Measurements from ENCODE around the gene RBM7. TPM values are rescaled to one million over a fixed set of nuclear protein-coding genes. Genes with fewer than 3 reads are reported as not detected.

The RBM7 gene
- total and polyA plus RNA-seq, 4 donors = 19.9 to 37.9 (median 29.7) TPM

GRCh38 chr11:114448749-114449482 lies 48.5 kb downstream of the RBM7 start:
- ATAC-seq (ENCODE audit: low FRiP score) = no peak

GRCh38 chr11:114449845-114450244 lies 49.4 kb downstream of the RBM7 start:
- no peak for ATAC-seq (ENCODE audit: low FRiP score)
- no peaks in the 10 kb centered on the region for H3K4me1 ChIP-seq (ENCODE audit: control insufficient read depth in 1 of 2, insufficient read depth in 2 of 2, low read length in 2 of 2)
- no peak for DNase-seq
- H3K9me3 ChIP-seq (ENCODE audit: control insufficient read depth, low read length) = no peaks in the 10 kb centered on the region
- no peak overlapping the region for H3K27ac ChIP-seq (ENCODE audit: low read depth in 1 of 2, low read length in 2 of 2)
- H3K4me3 ChIP-seq (ENCODE audit: low read length in 2 of 2) = no peak overlapping the region
- 85 to 90% methylated on average over 6 of the region's 6 CpGs for WGBS, 2 donors
- peaks cover 0 to 7% of the 10 kb centered on the region in 2 donors for H3K36me3 ChIP-seq (ENCODE audit: control insufficient read depth in 1 of 2, insufficient read depth in 2 of 2, low read length in 1 of 2)
- no peaks in the 10 kb centered on the region for H3K27me3 ChIP-seq (ENCODE audit: control insufficient read depth in 1 of 2, insufficient read depth in 2 of 2, low read length in 1 of 2)
- intact Hi-C loops (cut with DNase I) = loop anchor here in 1 of 2 donors (10.0 kb wide), 1 partner anchor 105 kb away; no protein-coding TSS in a partner anchor

More at GRCh38 chr11:114448749-114449482, 48.5 kb downstream of the RBM7 start:
- H3K27me3 ChIP-seq (ENCODE audit: control insufficient read depth in 1 of 2, insufficient read depth in 2 of 2, low read length in 1 of 2) = no peaks in the 10 kb centered on the region
- DNase-seq = no peak
- no peak overlapping the region for H3K27ac ChIP-seq (ENCODE audit: low read depth in 1 of 2, low read length in 2 of 2)
- intact Hi-C loops (cut with DNase I) = loop anchor here in 1 of 2 donors (10.0 kb wide), 1 partner anchor 104 kb away; no protein-coding TSS in a partner anchor
- peaks cover 0 to 7% of the 10 kb centered on the region in 2 donors for H3K36me3 ChIP-seq (ENCODE audit: control insufficient read depth in 1 of 2, insufficient read depth in 2 of 2, low read length in 1 of 2)
- H3K4me3 ChIP-seq (ENCODE audit: low read length in 2 of 2) = no peak overlapping the region
- 61 to 80% methylated on average over 2 of the region's 2 CpGs for WGBS, 2 donors
- H3K9me3 ChIP-seq (ENCODE audit: control insufficient read depth, low read length) = no peaks in the 10 kb centered on the region
- H3K4me1 ChIP-seq (ENCODE audit: control insufficient read depth in 1 of 2, insufficient read depth in 2 of 2, low read length in 2 of 2) = no peaks in the 10 kb centered on the region

GRCh38 chr11:114452399-114452798 lies 51.9 kb downstream of the RBM7 start:
- no peak for ATAC-seq (ENCODE audit: low FRiP score)
- H3K36me3 ChIP-seq (ENCODE audit: control insufficient read depth in 1 of 2, insufficient read depth in 2 of 2, low read length in 1 of 2) = peaks cover 0 to 7% of the 10 kb centered on the region in 2 donors

More at GRCh38 chr11:114452399-114452798, 51.9 kb downstream of the RBM7 start:
- no peaks in the 10 kb centered on the region for H3K9me3 ChIP-seq (ENCODE audit: control insufficient read depth, low read length)
- H3K4me3 ChIP-seq (ENCODE audit: low read length in 2 of 2) = no peak overlapping the region
- H3K4me1 ChIP-seq (ENCODE audit: control insufficient read depth in 1 of 2, insufficient read depth in 2 of 2, low read length in 2 of 2) = no peaks in the 10 kb centered on the region
- intact Hi-C loops (cut with DNase I) = no loop called here
- WGBS, 2 donors = 88 to 93% methylated on average over 3 of the region's 3 CpGs
- no peak for DNase-seq
- H3K27ac ChIP-seq (ENCODE audit: low read depth in 1 of 2, low read length in 2 of 2) = no peak overlapping the region
- H3K27me3 ChIP-seq (ENCODE audit: control insufficient read depth in 1 of 2, insufficient read depth in 2 of 2, low read length in 1 of 2) = no peaks in the 10 kb centered on the region

Other genes starting within 250 kb of the RBM7 start
- 100 to 1,000 TPM; 597 to 862 TPM for gene NNMT, start 104.3 kb upstream of the RBM7 start, total RNA-seq
- gene NNMT, start 104.3 kb upstream of the RBM7 start, polyA plus RNA-seq = 1,000 to 10,000 TPM in 1 of 2 donors, 100 to 1,000 TPM in 1; 405 to 1,814 TPM
- gene C11orf71, start 155 bp upstream of the RBM7 start, total RNA-seq = 1 to 10 TPM; 4.4 to 4.9 TPM
- 1 to 10 TPM; 4.4 to 6.1 TPM for gene C11orf71, start 155 bp upstream of the RBM7 start, polyA plus RNA-seq
- 100 to 1,000 TPM; 103 to 109 TPM for gene REXO2, start 38.8 kb downstream of the RBM7 start, total RNA-seq
- 100 to 1,000 TPM in 1 of 2 donors, 10 to 100 TPM in 1; 96.3 to 105 TPM for gene REXO2, start 38.8 kb downstream of the RBM7 start, polyA plus RNA-seq
- not detected for gene NXPE1, start 159.2 kb downstream of the RBM7 start, total RNA-seq
- gene NXPE1, start 159.2 kb downstream of the RBM7 start, polyA plus RNA-seq = 1 to 10 TPM in 1 of 2 donors, under 1 TPM in 1; 0.15 to 6.3 TPM
- gene NXPE4, start 195.1 kb downstream of the RBM7 start, total RNA-seq = under 1 TPM in 1 of 2 donors, not detected in 1; 0.33 TPM
- 1 to 10 TPM in 1 of 2 donors, not detected in 1; 1.9 TPM for gene NXPE4, start 195.1 kb downstream of the RBM7 start, polyA plus RNA-seq